T47D (cell line): ENCODE data around the gene SDHAF3.
"Not testable (repeated sequence)": the region's sequence is repeated elsewhere in the genome, so short reads cannot be mapped to it uniquely, and the experiment has no call there.

ENCODE experiments used
- DNase-seq, 2 experiments: peaks; one replicate each; pipeline versions ENCODE4 v3.0.0 to v3.0.0-alpha.2; 2011 to 2012; ENCODE audit warnings: low read depth in 1 of 2, low spot score in 1 of 2
- JUND ChIP-seq: IDR thresholded peaks from 2 replicates; pipeline ENCODE4 v1.6.1; 2012; ENCODE audit warnings: low read depth
- in situ Hi-C: cut with HindIII; loops from 2 replicates; pipeline ENCODE4 v1.10.0; 2016; ENCODE audit warnings: low sequenced_read_pairs, low pct_unique_long_range_greater_than_20kb

The SDHAF3 gene

DNA sequence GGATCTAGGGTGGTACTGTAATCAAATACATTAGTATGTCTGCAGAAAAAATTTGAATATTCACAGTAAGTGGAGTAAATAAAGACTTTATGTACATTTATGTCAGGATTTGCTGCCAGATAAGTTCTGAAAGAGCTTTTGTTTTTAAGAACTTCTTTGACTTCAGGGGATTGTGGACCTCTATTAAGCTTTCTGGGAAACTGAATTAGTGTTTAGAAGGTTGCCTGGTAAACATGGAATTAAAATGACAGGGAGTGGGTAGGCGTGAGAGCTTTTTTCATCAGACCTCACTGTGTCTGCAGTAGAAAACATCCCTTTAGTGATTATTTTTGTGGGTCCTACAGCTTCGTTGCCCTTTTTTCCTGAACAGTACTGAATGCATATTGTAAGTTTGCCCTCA, 15.7 kb downstream of the SDHAF3 start:
- DNase-seq: no peak
- in situ Hi-C loops: no loop called here
- no peak for TF ChIP-seq JUND

DNA sequence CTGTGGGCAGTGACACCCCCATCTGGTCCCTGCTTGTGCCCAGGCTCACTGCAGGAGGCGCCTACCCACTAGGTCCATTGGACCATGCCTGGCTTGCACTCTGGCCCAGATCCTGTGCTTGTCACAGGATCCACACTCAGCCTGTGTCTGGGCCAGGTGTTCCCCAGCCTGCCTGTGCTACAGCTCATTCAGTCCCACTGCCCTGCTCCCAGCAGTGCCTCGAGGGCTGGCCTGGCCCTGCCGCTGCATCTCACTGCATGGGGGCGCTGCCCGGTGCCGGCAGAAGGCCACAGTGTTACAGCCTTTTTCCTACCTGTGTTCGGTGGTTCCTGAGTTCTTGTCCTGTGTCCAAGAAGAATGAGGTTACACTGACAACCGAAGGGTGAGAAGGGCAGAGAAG, 21.3 kb downstream of the SDHAF3 start:
- DNase-seq: no peak
- in situ Hi-C loops: no loop called here
- no peak for TF ChIP-seq JUND

DNA sequence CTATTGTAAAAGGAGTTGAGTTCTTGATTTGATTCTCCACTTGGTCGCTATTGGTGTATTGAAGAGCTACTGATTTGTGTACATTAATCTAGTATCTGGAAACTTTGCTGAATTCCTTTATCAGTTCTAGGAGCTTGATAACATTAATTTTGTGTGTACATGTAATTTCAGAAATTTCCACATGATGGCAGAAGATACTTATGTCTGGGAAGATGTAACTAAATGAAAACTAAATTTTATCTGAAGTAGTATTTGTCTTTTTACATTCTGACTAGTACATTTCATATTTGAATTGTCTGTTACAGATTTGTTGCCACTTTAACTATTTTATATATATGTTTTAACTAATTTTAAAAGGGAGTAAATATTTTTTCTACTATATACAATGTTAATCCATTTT, 27.6 kb downstream of the SDHAF3 start:
- in situ Hi-C loops: no loop called here
- peak in 1 of 2 experiments; percentile 31 for DNase-seq

DNA sequence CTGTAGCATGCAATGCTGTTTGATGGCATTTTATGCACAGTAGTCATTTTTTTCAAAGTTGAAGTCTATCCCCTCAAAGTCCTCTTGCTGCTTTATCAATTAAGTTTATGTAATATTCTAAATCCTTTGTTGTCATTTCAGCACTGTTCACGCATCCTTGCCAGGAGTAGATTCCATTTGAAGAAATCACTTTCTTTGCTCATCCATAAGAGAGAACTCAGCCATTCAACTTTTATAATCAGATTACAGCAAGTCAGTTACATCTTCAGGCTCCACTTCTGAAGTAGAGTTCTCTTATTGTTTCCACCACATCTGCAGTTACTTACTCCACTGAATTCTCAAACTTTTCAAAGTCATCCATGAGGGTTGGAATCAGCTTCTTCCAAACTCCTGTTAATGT, 32.3 kb downstream of the SDHAF3 start:
- TF ChIP-seq JUND: no peak
- in situ Hi-C loops: no loop called here
- DNase-seq: no peak

More for the DNA sequence above, 27.6 kb downstream of the SDHAF3 start:
- TF ChIP-seq JUND: no peak

DNA sequence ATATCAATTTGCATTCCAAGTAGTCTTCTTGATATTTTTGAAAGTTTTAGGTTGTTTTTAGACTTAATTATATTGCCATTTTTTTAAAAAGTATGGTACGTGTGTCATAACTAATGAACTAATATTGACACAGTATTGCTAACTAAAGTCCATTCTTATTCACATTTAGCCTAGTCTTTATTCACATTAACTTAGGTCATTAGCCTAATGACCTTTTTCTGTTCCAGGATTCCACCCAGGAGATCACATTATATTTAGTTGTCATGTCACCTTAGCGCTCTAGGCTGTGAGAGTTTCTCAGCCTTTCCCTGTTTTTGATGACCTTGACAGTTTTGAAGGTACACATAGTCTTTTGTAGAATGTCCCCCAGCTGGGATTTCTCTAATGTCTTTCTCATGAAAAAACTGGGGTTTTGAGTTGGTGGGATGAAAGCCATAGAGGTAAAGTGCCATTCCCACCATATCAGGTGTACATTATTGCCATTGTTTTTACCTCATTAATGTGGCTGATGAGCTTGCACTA, 38.5 kb downstream of the SDHAF3 start:
- no peak for DNase-seq
- TF ChIP-seq JUND: no peak

DNA sequence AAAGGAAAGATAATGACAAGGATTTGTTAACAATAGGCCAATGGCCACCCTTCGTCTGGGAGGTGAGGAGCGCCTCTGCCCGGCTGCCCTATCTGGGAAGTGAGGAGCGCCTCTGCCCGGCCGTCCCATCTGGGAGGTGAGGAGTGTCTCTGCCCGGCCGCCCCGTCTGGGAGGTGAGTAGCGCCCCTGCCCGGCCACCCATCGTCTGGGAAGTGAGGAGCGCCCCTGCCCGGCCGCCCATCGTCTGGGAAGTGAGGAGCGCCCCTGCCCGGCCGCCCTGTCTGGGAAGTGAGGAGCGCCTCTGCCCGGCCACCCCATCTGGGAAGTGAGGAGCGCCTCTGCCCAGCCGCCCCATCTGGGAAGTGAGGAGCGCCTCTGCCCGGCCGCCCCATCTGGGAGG, 42.5 kb downstream of the SDHAF3 start:
- DNase-seq, in situ Hi-C loops: not testable (repeated sequence)

More for the DNA sequence above, 38.5 kb downstream of the SDHAF3 start:
- in situ Hi-C loops: no loop called here

DNA sequence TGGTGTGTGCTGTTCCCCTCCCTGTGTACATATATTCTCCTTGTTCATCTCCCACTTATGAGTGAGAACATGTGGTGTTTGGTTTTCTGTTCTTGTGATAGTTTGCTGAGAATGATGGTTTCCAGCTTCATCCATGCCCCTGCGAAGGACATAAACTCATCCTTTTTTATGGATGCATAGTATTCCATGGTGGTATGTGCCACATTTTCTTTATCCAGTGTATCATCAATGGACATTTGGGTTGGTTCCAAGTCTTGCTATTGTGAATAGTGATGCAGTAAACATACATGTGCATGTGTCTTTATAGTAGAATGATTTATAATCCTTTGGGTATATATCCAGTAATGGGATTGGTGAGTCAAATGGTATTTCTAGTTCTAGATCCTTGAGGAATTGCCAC, 44.1 kb downstream of the SDHAF3 start:
- in situ Hi-C loops, DNase-seq: not testable (repeated sequence)

DNA sequence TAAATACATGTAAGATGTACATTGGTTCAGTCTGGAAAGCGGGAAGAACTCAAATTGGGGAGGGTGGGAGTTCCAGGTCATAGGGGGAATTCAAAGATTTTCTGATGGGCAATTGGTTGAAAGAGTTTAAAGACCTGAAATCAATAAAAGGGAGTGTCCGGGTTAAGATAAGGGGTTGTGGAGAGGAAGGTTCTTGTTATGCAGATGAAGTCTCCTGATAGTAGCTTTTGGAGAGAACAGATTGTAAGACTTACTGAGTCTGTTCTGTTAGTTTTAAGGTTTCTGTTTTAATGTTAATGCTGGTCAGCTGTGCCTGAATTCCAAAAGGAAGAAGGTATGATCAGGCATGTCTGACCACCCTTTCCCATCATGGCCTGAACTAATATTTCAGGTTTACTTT, 48.8 kb downstream of the SDHAF3 start:
- no peak for TF ChIP-seq JUND
- in situ Hi-C loops: no loop called here
- DNase-seq: no peak

DNA sequence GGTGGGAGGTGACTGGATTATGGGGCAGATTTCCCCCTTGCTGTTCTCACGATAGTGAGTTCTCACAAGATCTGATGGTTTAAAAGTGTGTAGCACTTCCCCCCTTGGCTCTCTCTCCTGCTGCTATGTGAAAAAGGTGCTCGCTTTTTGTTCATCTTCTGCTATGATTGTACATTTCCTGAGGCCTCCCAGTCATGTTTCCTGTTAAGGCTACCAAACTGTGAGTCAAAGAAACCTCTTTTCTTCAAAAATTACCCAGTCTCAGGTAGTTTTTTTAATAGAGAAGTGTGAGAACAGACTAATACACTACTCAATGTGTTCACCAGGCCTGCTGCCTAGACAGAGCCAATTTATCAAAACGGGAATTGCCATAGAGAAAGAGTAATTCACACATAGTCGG, 49.7 kb downstream of the SDHAF3 start:
- DNase-seq: no peak
- no peak for TF ChIP-seq JUND
- in situ Hi-C loops: no loop called here

DNA sequence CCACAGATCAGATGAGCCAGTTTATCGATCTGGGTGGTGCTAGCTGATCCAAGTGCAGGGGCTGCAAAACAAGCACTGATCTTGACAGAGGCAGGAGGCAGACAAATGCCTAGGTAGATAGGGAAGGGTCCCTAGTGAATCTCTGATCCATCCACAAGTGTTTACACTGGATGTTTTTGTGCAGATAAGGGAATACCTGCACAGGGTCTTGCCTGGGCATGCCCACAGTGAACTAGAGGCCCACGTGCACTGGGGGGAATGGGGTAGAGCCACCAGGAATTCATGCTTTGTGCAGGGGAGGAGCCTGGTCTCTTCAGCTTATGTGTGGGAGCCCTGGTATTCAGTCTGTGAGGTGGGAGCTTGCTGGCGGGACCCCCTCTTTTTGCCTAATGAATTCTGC, 50.3 kb downstream of the SDHAF3 start:
- in situ Hi-C loops: no loop called here
- DNase-seq: no peak
- no peak for TF ChIP-seq JUND

DNA sequence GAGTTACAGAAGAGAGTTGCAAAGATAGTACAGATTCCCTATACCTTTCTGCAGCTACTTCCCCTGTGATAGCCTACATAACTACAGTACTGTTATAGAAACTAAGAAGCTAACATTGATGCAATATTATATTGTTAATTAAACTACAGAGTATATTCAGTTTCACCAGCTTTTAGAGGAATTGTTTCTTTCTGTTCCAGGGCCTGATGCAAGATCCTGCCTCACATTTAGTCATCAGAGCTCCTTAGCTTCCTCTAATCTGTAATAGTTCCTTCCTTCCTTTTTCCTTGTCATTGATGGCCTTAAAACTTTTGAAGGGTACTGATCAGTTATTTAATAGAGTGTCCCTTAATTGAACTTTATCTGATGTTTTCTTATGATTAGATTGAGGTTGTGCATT, 56.8 kb downstream of the SDHAF3 start:
- no peak for TF ChIP-seq JUND
- in situ Hi-C loops: no loop called here
- DNase-seq: no peak

DNA sequence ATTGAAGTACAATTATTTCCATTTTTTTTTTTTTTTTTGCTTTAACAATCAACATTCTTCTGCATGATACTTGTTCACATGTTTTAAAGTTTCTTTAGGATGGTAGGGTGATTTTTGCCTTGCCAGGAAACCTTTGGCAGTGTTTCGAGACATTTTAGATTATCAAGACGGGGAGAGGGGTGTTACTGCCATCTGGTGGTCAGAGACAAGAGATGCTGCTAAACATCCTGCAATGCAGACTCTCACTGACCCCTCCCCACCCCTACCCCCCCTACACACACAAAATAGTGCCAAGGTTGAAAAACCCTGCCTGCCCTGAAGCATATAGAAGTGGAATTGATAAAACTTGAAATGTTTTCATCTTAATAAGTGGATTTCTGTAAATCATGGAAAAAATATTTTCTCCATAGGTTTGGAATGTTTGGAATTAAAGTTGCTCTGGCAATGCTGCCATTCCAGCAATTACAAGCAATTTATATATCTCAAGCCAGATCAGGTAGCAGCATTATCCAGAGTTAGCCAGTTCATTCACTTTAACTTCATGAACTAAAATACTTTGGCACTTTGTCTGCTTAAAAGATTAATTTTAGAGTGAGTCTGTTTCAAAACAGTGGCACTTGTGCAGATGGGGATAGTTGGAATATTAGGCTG, 62.1 kb downstream of the SDHAF3 start:
- no peak for TF ChIP-seq JUND
- DNase-seq: peak; percentile 11 to 68
- in situ Hi-C loops: no loop called here

DNA sequence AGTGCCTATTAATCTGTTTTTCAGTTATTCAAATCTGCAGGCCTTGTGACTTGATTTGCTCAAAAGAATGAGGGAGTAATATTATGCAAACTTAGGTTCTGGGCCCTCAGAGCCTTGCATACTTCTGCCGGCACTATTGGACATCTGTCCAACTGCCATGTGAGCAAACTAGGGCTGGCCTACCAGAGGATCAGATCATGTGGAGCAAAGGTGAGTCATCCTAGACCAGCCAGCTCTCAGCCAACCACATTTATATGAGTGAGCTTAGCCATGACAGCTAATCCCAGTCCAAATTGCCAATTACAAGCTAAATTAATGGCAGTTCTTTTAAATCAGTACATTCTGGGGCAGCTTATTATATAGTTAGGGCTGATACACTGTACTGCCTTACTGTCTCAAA, 69.6 kb downstream of the SDHAF3 start:
- in situ Hi-C loops: no loop called here
- no peak for DNase-seq

DNA sequence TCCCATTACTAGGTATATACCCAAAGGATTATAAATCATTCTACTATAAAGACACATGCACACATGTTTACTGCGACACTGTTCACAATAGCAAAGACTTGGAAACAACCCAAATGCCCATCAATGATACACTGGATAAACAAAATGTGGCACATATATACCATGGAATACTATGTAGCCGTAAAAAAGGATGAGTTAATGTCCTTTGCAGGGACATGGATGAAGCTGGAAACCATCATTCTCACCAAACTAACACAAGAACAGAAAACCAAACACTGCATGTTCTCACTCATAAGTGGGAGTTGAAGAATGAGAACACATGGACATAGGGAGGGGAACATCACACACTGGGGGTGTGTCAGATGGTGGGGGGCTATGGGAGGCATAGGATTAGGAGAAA, 78.7 kb downstream of the SDHAF3 start:
- in situ Hi-C loops, DNase-seq: not testable (repeated sequence)

More for the DNA sequence above, 69.6 kb downstream of the SDHAF3 start:
- no peak for TF ChIP-seq JUND
